Type B pancreatic cell (in vitro differentiated cells): ENCODE data around the gene SLC23A2. TPM values are rescaled to one million over a fixed set of nuclear protein-coding genes. Genes with fewer than 3 reads are reported as not detected.

Source experiments
- DNase-seq: peaks from one replicate; pipeline ENCODE4 v3.0.0; 2021; ENCODE audit warnings: mixed read lengths; ENCODE audit not compliant: unreplicated experiment; ENCODE audit errors: extremely low spot score
- H3K27ac Mint-ChIP-seq: 2 replicates; pipeline ENCODE4 v1.8.0; 2021; ENCODE audit warnings: mild to moderate bottlenecking, mixed read lengths
- H3K27me3 Mint-ChIP-seq: 2 replicates; pipeline ENCODE4 v1.8.0; 2021; ENCODE audit warnings: mixed read lengths
- H3K36me3 Mint-ChIP-seq: 2 replicates; pipeline ENCODE4 v1.8.0; 2021; ENCODE audit warnings: mixed read lengths
- H3K4me1 Mint-ChIP-seq: one replicate; pipeline ENCODE4 v1.8.0; 2021; ENCODE audit warnings: mixed read lengths; ENCODE audit not compliant: unreplicated experiment
- H3K4me3 Mint-ChIP-seq: 2 replicates; pipeline ENCODE4 v1.8.0; 2021; ENCODE audit warnings: mild to moderate bottlenecking, mixed read lengths
- H3K9me3 Mint-ChIP-seq: 2 replicates; pipeline ENCODE4 v1.8.0; 2021; ENCODE audit warnings: mixed read lengths
- CTCF ChIP-seq: fragments of 200-600 bp; sonication (generic); conservative IDR thresholded peaks from 2 replicates; pipeline ENCODE4 v1.5.0; 2021; ENCODE audit warnings: antibody characterized with exemption, mild to moderate bottlenecking
- total RNA-seq: library from RNA; stranded (reverse); gene quantifications from 2 replicates; pipeline ENCODE4 v1.2.1, GENCODE V29; 2021; ENCODE audit warnings: low replicate concordance

Gene SLC23A2
- total RNA-seq, 1 donor from 2014 or later = 19.6 TPM

GRCh38 chr20:4830696-4831095 is 170.6 kb downstream of the SLC23A2 start:
- no peak for DNase-seq
- Mint-ChIP-seq H3K36me3 (no peaks in the 10 kb centered on the region), H3K4me3 (no peak overlapping the region), H3K4me1 (peaks cover 18% of the 10 kb centered on the region), H3K27ac (no peak overlapping the region), H3K27me3 (peaks cover 6% of the 10 kb centered on the region), H3K9me3 (peaks cover 3% of the 10 kb centered on the region)
- no peak for TF ChIP-seq CTCF

- H3K9me3 Mint-ChIP-seq = peaks cover 3% of the 10 kb centered on the region
- DNase-seq = no peak
- H3K36me3 Mint-ChIP-seq = no peaks in the 10 kb centered on the region
- peaks cover 6% of the 10 kb centered on the region for H3K27me3 Mint-ChIP-seq
- H3K4me1 Mint-ChIP-seq = peaks cover 15% of the 10 kb centered on the region
- H3K4me3 Mint-ChIP-seq = no peak overlapping the region
- no peak overlapping the region for H3K27ac Mint-ChIP-seq
- no peak for TF ChIP-seq CTCF
Observed at GRCh38 chr20:4830259-4830658, 171.1 kb downstream of the SLC23A2 start.

GRCh38 chr20:4829514-4830215 is 171.6 kb downstream of the SLC23A2 start:
- Mint-ChIP-seq H3K36me3 (no peaks in the 10 kb centered on the region), H3K4me1 (peaks cover 14% of the 10 kb centered on the region), H3K27ac (no peak overlapping the region), H3K9me3 (peaks cover 3% of the 10 kb centered on the region), H3K4me3 (no peak overlapping the region), H3K27me3 (peaks cover 6% of the 10 kb centered on the region)
- no peak for TF ChIP-seq CTCF
- DNase-seq = no peak

GRCh38 chr20:4828830-4829513 is 172.3 kb downstream of the SLC23A2 start:
- Mint-ChIP-seq H3K27me3 (peaks cover 8% of the 10 kb centered on the region), H3K9me3 (peaks cover 3% of the 10 kb centered on the region), H3K27ac (no peak overlapping the region), H3K36me3 (no peaks in the 10 kb centered on the region), H3K4me1 (peaks cover 21% of the 10 kb centered on the region), H3K4me3 (no peak overlapping the region)
- DNase-seq = no peak
- no peak for TF ChIP-seq CTCF

- no peak for TF ChIP-seq CTCF
- Mint-ChIP-seq H3K27me3 (peaks cover 13% of the 10 kb centered on the region), H3K9me3 (peaks cover 7% of the 10 kb centered on the region), H3K27ac (no peak overlapping the region), H3K4me3 (peak overlapping the region; percentile 87), H3K4me1 (peaks cover 26% of the 10 kb centered on the region), H3K36me3 (peaks cover 9% of the 10 kb centered on the region)
- no peak for DNase-seq
Observed at GRCh38 chr20:4821590-4821989, 179.7 kb downstream of the SLC23A2 start.
